CD4-positive, alpha-beta T cell (primary cell): ENCODE results near the gene FOXP4. TPM values are rescaled to one million over a fixed set of nuclear protein-coding genes. Genes with fewer than 3 reads are reported as not detected.

Experiments used
- ATAC-seq: fragments of 200-7000 bp; cut with Tn5 transposase; one replicate; pipeline ENCODE4 v1.10.0; 2022; ENCODE audit warnings: mild to moderate bottlenecking; ENCODE audit not compliant: poor library complexity
- CTCF ChIA-PET: fragments of 350-600 bp; sonication (Branson Sonifier 250); formaldehyde crosslinking; loops from one replicate; lab custom pipeline; 2021; ENCODE audit warnings: antibody characterized with exemption, inconsistent platforms; lab: Charles Lee
- POLR2A ChIA-PET: fragments of 350-600 bp; sonication (Branson Sonifier 250); formaldehyde crosslinking; loops from one replicate; lab custom pipeline; 2021; ENCODE audit warnings: antibody characterized with exemption, inconsistent platforms; lab: Charles Lee
- DNase-seq, 14 experiments: peaks; one replicate each; pipeline ENCODE4 v3.0.0-alpha.2; 2013 to 2020; ENCODE audit warnings: mixed read lengths in 2 of 14
- H3K27ac ChIP-seq, 2 donors: one replicate each; pipeline versions ENCODE4 v1.5.1 to v1.7.0; 2013; ENCODE audit warnings: low read length in 2 of 2, low read depth in 1 of 2, mild to moderate bottlenecking in 1 of 2
- H3K27me3 ChIP-seq, 2 experiments: 1 replicate in 1 of 2; 2 replicates in 1 of 2; pipeline versions ENCODE4 v1.6.1 to v1.7.0; 2013; ENCODE audit warnings: low read length in 2 of 2, control low read depth in 1 of 2, mild to moderate bottlenecking in 1 of 2, moderate library complexity in 1 of 2; ENCODE audit not compliant: insufficient read depth in 2 of 2, control insufficient read depth in 1 of 2
- H3K36me3 ChIP-seq: one replicate; pipeline ENCODE4 v1.6.1; 2013; ENCODE audit warnings: low read length, control low read depth; ENCODE audit not compliant: insufficient read depth
- H3K4me1 ChIP-seq: one replicate; pipeline ENCODE4 v1.6.1; 2013; ENCODE audit warnings: low read length, control low read depth; ENCODE audit not compliant: insufficient read depth
- H3K4me3 ChIP-seq: one replicate; pipeline ENCODE4 v1.5.1; 2013; ENCODE audit warnings: mild to moderate bottlenecking, low read length, moderate library complexity
- H3K9me3 ChIP-seq, 2 experiments: 1 replicate in 1 of 2; 2 replicates in 1 of 2; pipeline versions ENCODE4 v1.6.1 to v1.7.0; 2013; ENCODE audit warnings: low read length in 2 of 2, mild to moderate bottlenecking in 2 of 2, control low read depth in 1 of 2, moderate library complexity in 1 of 2; ENCODE audit not compliant: control insufficient read depth in 1 of 2, insufficient read depth in 1 of 2
- H3K27ac Mint-ChIP-seq: one replicate; pipeline ENCODE4 v1.8.0; 2020; ENCODE audit warnings: mixed read lengths
- H3K27me3 Mint-ChIP-seq: one replicate; pipeline ENCODE4 v1.8.0; 2021; ENCODE audit warnings: mixed read lengths
- H3K36me3 Mint-ChIP-seq: one replicate; pipeline ENCODE4 v1.8.0; 2021; ENCODE audit warnings: low read depth, mixed read lengths
- H3K4me1 Mint-ChIP-seq: one replicate; pipeline ENCODE4 v1.8.0; 2021; ENCODE audit warnings: low read depth, mixed read lengths
- H3K4me3 Mint-ChIP-seq: one replicate; pipeline ENCODE4 v1.8.0; 2020; ENCODE audit warnings: mild to moderate bottlenecking, mixed read lengths
- H3K9me3 Mint-ChIP-seq: one replicate; pipeline ENCODE4 v1.8.0; 2020; ENCODE audit warnings: mixed read lengths
- intact Hi-C, 2 experiments: fragments of 100-400 bp; cut with DNase I in 1 of 2; cut with micrococcal nuclease in 1 of 2; formaldehyde crosslinking; loops; one replicate each; pipeline versions ENCODE4 v1.15.1 to v1.9.0; 2023 to 2025; cut with DNase I, micrococcal nuclease
- total RNA-seq, 174 experiments: library from RNA in 2 of 174; stranded (reverse) in 2 of 174; gene quantifications; one replicate each; pipeline ENCODE4 v1.2.3 and lab custom pipeline; 2021 to 2026
- TF ChIP-seq, protein P1 (sequence below): fragments of 200-600 bp; IDR thresholded peaks from one replicate; pipeline ENCODE4 v1.8.0; 2022; ENCODE audit warnings: antibody characterized with exemption, mild to moderate bottlenecking

FOXP4 gene
- total RNA-seq, 2 experiments from 2014 or later, result 3.7 to 3.9 TPM

DNA sequence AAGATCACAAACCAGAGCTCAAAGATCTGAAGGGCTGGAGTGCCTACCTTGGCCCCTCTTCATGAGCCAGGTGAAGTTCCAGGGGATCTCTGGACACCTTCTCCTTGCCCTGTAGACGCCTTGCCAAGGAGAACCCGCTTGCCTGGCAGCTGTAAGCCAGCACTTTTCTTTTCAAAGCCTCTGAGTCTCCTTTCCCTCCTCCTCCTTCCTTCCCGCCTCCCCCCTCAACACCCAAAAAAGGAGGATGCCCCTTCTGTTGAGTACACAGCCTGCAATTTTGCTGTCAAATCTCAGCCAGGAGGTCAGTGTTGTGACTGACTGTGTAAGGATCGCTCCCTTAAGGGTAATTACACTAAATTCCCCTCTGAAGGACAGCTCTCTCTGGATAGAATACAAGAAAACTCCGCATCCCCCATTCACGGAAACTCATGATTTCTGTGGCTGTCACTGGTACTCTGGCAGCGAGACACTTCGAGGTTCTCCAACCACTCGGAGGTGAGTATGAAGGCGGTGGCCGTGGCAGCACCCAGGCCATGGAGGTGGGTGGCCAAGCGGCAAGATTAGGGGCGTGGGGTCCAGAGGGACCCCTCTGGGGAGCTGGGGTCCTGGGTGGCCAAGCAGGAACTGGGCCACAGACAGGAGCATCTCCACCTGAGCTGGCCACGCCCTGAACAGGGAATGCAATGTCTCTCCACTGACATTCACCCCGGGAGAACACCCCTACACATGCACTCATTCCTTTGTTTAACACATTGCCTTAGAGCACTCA is 23.2 kb upstream of the FOXP4 start:
- Histone ChIP-seq H3K4me3 (no peak overlapping the region), H3K4me1 (no peaks in the 10 kb centered on the region), H3K9me3 (no peaks in the 10 kb centered on the region), H3K36me3 (no peaks in the 10 kb centered on the region), H3K27me3 (peaks cover 5 to 9% of the 10 kb centered on the region in 2 experiments), H3K27ac (no peak overlapping the region)
- ATAC-seq (no peak), DNase-seq (no peak)
- Mint-ChIP-seq H3K27me3 (peaks cover 9% of the 10 kb centered on the region), H3K4me1 (no peaks in the 10 kb centered on the region), H3K9me3 (no peaks in the 10 kb centered on the region), H3K4me3 (no peak overlapping the region), H3K36me3 (no peaks in the 10 kb centered on the region), H3K27ac (no peak overlapping the region)
- intact Hi-C loops, result no loop called here
- ChIA-PET POLR2A (no interaction called here), CTCF (no interaction called here)
- TF ChIP-seq, protein P1, sequence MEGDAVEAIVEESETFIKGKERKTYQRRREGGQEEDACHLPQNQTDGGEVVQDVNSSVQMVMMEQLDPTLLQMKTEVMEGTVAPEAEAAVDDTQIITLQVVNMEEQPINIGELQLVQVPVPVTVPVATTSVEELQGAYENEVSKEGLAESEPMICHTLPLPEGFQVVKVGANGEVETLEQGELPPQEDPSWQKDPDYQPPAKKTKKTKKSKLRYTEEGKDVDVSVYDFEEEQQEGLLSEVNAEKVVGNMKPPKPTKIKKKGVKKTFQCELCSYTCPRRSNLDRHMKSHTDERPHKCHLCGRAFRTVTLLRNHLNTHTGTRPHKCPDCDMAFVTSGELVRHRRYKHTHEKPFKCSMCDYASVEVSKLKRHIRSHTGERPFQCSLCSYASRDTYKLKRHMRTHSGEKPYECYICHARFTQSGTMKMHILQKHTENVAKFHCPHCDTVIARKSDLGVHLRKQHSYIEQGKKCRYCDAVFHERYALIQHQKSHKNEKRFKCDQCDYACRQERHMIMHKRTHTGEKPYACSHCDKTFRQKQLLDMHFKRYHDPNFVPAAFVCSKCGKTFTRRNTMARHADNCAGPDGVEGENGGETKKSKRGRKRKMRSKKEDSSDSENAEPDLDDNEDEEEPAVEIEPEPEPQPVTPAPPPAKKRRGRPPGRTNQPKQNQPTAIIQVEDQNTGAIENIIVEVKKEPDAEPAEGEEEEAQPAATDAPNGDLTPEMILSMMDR, result no peak

DNA sequence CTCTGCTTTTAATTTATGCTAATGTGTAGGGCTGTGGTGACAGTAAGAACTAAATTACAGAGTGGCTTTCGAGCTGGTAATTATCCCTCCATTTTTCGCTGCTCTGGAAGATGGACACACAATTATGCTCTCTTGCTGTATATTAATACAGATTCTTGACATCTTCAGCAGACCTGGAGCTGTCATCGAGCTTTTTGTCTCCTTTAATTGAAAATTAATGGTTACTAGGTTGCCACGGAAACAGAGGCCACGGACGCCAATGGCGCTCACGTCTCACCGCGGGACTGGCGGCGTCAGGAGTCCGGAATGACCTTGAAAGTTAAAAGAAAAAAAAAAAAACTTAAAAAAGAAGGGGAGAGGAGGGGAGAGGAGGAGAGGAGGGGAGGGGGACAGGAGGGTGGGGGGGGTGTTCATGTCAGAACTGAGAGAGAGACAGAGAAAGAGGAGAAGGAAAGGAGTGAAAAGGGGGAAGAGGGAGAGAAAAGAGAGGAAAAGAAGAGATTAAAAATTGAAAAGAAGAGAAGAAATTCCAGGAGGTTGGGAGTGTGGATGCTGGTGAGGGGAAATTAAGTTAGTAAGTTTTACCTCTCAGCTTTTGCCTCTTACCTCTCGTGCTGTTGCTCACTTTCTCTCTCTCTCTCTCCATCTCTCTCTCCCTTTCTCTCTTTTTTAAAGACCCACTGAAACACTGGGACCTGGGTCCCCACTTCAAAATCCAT is 22.1 kb upstream of the FOXP4 start:
- Mint-ChIP-seq H3K9me3 (no peaks in the 10 kb centered on the region), H3K36me3 (no peaks in the 10 kb centered on the region), H3K27me3 (peaks cover 9% of the 10 kb centered on the region), H3K27ac (no peak overlapping the region), H3K4me1 (no peaks in the 10 kb centered on the region), H3K4me3 (no peak overlapping the region)
- no peaks in the 10 kb centered on the region for H3K36me3 ChIP-seq
- intact Hi-C loops, result no loop called here
- no peaks in the 10 kb centered on the region for H3K9me3 ChIP-seq
- ATAC-seq (no peak), DNase-seq (no peak)
- ChIA-PET POLR2A (interaction anchor here (1.0 kb wide), 1 partner anchor 8 kb away, joined by 3 read pairs; no protein-coding TSS in a partner anchor), CTCF (interaction anchor here (0.7 kb wide), 1 partner anchor 141 kb away, joined by 4 read pairs; no protein-coding TSS in a partner anchor)
- H3K27me3 ChIP-seq, result peaks cover 5 to 9% of the 10 kb centered on the region in 2 experiments
- no peak overlapping the region for H3K27ac ChIP-seq
- H3K4me3 ChIP-seq, result no peak overlapping the region
- TF ChIP-seq, protein P1, result no peak
- H3K4me1 ChIP-seq, result no peaks in the 10 kb centered on the region

DNA sequence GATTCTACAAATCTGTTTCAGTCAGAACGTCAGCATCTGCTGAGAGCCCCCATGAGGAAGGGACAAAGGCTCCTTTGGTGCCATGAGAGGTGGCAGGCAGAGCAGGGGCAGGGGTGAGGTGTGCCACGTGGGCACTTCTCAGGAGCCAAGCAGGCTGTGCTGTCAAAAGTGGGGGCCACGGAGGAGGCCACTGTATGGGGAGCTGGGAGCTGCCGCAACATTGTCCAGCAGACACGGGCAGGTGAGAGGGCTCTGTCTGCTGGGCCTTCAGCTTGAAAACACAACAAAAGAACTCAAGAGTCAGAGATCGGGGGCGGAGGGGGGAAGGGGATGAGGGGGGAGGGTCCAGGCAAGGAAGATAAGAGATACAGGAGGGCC is 21.6 kb upstream of the FOXP4 start:
- no peaks in the 10 kb centered on the region for H3K36me3 ChIP-seq
- no peaks in the 10 kb centered on the region for H3K9me3 ChIP-seq
- Mint-ChIP-seq H3K4me3 (no peak overlapping the region), H3K9me3 (no peaks in the 10 kb centered on the region), H3K36me3 (no peaks in the 10 kb centered on the region), H3K4me1 (no peaks in the 10 kb centered on the region), H3K27ac (no peak overlapping the region), H3K27me3 (peaks cover 9% of the 10 kb centered on the region)
- no peak overlapping the region for H3K4me3 ChIP-seq
- no peak for ATAC-seq
- TF ChIP-seq, protein P1, result no peak
- ChIA-PET CTCF (no interaction called here), POLR2A (no interaction called here)
- H3K27ac ChIP-seq, result no peak overlapping the region
- no peaks in the 10 kb centered on the region for H3K4me1 ChIP-seq
- DNase-seq, result no peak
- peaks cover 5 to 9% of the 10 kb centered on the region in 2 experiments for H3K27me3 ChIP-seq
- intact Hi-C loops, result loop anchor here in 1 of 2 experiments (5.0 kb wide), 1 partner anchor 72 kb away; no protein-coding TSS in a partner anchor
